Measurements from ENCODE around the gene AFP. TPM values are rescaled to one million over a fixed set of nuclear protein-coding genes. Genes with fewer than 3 reads are reported as not detected.
A peak's percentile ranks its signal among the peaks of the same experiment; 100 is the strongest.

AFP gene
- total and polyA plus RNA-seq, 2 of the 13 experiments (the other 11 are each of a cell fraction or from before 2014, with no cell fraction given): 9,434 to 13,105 TPM

DNA sequence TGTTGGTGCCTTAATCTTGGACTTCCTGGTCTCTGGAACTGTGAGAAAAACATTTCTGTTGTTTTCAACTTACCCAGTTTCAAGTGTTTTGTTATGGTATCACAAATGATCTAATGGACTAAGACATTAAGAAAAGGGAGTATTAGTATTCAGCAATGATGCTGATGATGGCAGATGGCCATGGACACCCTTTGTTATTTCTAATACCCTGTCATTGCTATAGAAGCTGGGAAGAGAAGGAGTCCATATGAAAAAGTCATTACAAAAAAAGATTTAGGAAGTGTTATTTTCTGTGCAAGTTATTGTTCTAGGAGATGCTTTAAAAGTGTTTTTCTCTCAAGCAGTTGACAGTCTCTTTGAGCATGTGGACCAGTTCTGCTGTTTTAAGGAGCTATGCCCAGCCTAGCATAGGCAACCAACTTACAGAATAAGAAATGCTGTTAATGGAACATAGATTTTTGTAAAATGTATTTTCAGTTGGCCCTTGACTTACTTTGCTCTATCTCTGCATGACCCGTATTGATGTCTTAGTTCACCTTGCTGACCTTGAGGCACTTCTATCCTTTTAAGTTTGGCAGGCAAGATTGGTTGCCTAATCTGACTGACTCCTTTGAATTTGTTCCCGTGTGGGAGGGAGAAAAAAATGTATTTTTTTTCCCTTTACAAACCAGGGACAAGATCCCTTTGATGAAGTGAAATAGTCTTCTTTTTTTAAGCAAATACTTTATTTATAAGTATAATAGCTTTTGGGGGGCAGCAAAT lies 6.0 kb upstream of the AFP start (continued):
- TF ChIP-seq, protein P1, sequence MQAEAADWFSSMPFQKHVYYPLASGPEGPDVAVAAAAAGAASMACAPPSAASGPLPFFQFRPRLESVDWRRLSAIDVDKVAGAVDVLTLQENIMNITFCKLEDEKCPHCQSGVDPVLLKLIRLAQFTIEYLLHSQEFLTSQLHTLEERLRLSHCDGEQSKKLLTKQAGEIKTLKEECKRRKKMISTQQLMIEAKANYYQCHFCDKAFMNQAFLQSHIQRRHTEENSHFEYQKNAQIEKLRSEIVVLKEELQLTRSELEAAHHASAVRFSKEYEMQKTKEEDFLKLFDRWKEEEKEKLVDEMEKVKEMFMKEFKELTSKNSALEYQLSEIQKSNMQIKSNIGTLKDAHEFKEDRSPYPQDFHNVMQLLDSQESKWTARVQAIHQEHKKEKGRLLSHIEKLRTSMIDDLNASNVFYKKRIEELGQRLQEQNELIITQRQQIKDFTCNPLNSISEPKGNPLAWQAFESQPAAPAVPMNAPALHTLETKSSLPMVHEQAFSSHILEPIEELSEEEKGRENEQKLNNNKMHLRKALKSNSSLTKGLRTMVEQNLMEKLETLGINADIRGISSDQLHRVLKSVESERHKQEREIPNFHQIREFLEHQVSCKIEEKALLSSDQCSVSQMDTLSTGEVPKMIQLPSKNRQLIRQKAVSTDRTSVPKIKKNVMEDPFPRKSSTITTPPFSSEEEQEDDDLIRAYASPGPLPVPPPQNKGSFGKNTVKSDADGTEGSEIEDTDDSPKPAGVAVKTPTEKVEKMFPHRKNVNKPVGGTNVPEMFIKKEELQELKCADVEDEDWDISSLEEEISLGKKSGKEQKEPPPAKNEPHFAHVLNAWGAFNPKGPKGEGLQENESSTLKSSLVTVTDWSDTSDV (CRISPR knock-in tag; IDR thresholded peaks at IDR 0.05): no peak
- TF ChIP-seq EZH2 (conservative IDR thresholded peaks at IDR 0.05; ENCODE audit: low read depth, low read length) (no peak), RFXANK (CRISPR knock-in tag; IDR thresholded peaks at IDR 0.05) (no peak), CREM (IDR thresholded peaks at IDR 0.05) (peak; percentile 93), CREM (CRISPR knock-in tag; IDR thresholded peaks at IDR 0.05) (no peak), ZBTB42 (CRISPR knock-in tag; IDR thresholded peaks at IDR 0.05) (no peak), ZNF644 (CRISPR knock-in tag; IDR thresholded peaks at IDR 0.05; ENCODE audit: low read depth) (peak; percentile 35; the same call in 1 of the 2 replicates)
- TF ChIP-seq, protein P2, sequence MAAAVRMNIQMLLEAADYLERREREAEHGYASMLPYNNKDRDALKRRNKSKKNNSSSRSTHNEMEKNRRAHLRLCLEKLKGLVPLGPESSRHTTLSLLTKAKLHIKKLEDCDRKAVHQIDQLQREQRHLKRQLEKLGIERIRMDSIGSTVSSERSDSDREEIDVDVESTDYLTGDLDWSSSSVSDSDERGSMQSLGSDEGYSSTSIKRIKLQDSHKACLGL (CRISPR knock-in tag; IDR thresholded peaks at IDR 0.05): no peak

DNA sequence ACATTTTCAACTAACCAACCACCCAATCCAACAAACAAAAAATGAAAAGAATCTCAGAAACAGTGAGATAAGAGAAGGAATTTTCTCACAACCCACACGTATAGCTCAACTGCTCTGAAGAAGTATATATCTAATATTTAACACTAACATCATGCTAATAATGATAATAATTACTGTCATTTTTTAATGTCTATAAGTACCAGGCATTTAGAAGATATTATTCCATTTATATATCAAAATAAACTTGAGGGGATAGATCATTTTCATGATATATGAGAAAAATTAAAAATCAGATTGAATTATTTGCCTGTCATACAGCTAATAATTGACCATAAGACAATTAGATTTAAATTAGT lies 4.2 kb upstream of the AFP start:
- WGBS (ENCODE audit: low lambda C conversion rate): 0% methylated on average over 1 of the region's 1 CpG
- TSS peak; percentile 96 for BruUV-seq (replicated peaks)
- H3K4me2 ChIP-seq (ENCODE audit: low read depth, low read length): peak overlapping the region; percentile 80
- ChIA-PET CTCF (ENCODE audit: low intra/inter-chr PET ratio, low total read pairs) (interaction anchor here (1.7 kb wide), 1 partner anchor 14 kb away, joined by 5 read pairs; no protein-coding TSS in a partner anchor), POLR2A (interaction anchor here (1.1 to 6.3 kb wide), 14 partner anchors 11 to 91 kb away, joined by 3 to 85 read pairs (median 14); partner anchors contain the start of gene ALB)
- FAIRE-seq (no peak), DNase-seq (ENCODE audit: low spot score) (no peak), ATAC-seq (no peak)
- H3K36me3 ChIP-seq (replicated peaks in 1 of 2; ENCODE audit: control insufficient read depth in 1 of 2, insufficient read depth in 2 of 2, low read length in 2 of 2): no peaks in the 10 kb centered on the region
- in situ Hi-C loops (cut with HindIII; ENCODE audit: extremely low pct_ligation_motif_present, low pct_unique_long_range_greater_than_20kb): no loop called here
- peak overlapping the region; percentile 98 for H3K27ac ChIP-seq (ENCODE audit: extremely low read length, insufficient read depth, low read length)
- no peaks in the 10 kb centered on the region for H3K27me3 ChIP-seq (ENCODE audit: control insufficient read depth in 1 of 2, insufficient read depth in 2 of 2, low read length in 2 of 2)
- peak overlapping the region; percentile 5 to 42 (median 17); a peak in 1 of 6 replicates for H3K4me3 ChIP-seq (replicated peaks in 1 of 3; ENCODE audit: insufficient read depth in 1 of 3, low read depth in 2 of 3, low read length in 3 of 3)
- peaks cover 96% of the 10 kb centered on the region for H3K4me1 ChIP-seq (ENCODE audit: insufficient read depth, low read length)
- intact Hi-C loops (cut with micrococcal nuclease; ENCODE audit: unreplicated experiment): loop anchor here (1.0 to 10.0 kb wide), 4 partner anchors 8 to 177 kb away; partner anchors contain the start of gene ANKRD17
- peak overlapping the region; percentile 71 for H3K9ac ChIP-seq (ENCODE audit: insufficient read depth, low read depth, low read length)
- no peaks in the 10 kb centered on the region for H4K20me1 ChIP-seq (ENCODE audit: insufficient read depth, low read length)
- no peak overlapping the region for H2AFZ ChIP-seq (ENCODE audit: low read length)
- H3K79me2 ChIP-seq (ENCODE audit: insufficient read depth, low read length): peaks cover 38% of the 10 kb centered on the region
- H3K9me3 ChIP-seq (ENCODE audit: low read length): no peaks in the 10 kb centered on the region
- TF ChIP-seq CENPT (CRISPR knock-in tag; IDR thresholded peaks at IDR 0.05; ENCODE audit: low read depth) (no peak), ZNF12 (CRISPR knock-in tag; IDR thresholded peaks at IDR 0.05) (no peak), ZFP62 (CRISPR knock-in tag; IDR thresholded peaks at IDR 0.05) (no peak), ZNF672 (CRISPR knock-in tag; IDR thresholded peaks at IDR 0.05) (no peak), AGO2 (optimal IDR thresholded peaks at IDR 0.05; ENCODE audit: low read depth, low read length) (peak; percentile 33), CHD4 (IDR thresholded peaks at IDR 0.05; ENCODE audit: borderline replicate concordance, low read length) (peak; percentile 60; the same call in 1 of the 2 replicates), ZNF430 (CRISPR knock-in tag; IDR thresholded peaks at IDR 0.05) (no peak), NCOA1 (CRISPR knock-in tag; IDR thresholded peaks at IDR 0.05) (no peak), ZNF260 (CRISPR knock-in tag; IDR thresholded peaks at IDR 0.05; ENCODE audit: borderline replicate concordance, low read depth) (no peak), ZNF235 (CRISPR knock-in tag; IDR thresholded peaks at IDR 0.05; ENCODE audit: borderline replicate concordance) (no peak)
- TF ChIP-seq, protein P3, sequence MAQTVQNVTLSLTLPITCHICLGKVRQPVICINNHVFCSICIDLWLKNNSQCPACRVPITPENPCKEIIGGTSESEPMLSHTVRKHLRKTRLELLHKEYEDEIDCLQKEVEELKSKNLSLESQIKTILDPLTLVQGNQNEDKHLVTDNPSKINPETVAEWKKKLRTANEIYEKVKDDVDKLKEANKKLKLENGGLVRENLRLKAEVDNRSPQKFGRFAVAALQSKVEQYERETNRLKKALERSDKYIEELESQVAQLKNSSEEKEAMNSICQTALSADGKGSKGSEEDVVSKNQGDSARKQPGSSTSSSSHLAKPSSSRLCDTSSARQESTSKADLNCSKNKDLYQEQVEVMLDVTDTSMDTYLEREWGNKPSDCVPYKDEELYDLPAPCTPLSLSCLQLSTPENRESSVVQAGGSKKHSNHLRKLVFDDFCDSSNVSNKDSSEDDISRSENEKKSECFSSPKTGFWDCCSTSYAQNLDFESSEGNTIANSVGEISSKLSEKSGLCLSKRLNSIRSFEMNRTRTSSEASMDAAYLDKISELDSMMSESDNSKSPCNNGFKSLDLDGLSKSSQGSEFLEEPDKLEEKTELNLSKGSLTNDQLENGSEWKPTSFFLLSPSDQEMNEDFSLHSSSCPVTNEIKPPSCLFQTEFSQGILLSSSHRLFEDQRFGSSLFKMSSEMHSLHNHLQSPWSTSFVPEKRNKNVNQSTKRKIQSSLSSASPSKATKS (CRISPR knock-in tag; IDR thresholded peaks at IDR 0.05): 0 out of 2 replicates have a peak, but pooled peaks have one; percentile 53
